ENCODE measurements around the gene KIF5C.

DNA sequence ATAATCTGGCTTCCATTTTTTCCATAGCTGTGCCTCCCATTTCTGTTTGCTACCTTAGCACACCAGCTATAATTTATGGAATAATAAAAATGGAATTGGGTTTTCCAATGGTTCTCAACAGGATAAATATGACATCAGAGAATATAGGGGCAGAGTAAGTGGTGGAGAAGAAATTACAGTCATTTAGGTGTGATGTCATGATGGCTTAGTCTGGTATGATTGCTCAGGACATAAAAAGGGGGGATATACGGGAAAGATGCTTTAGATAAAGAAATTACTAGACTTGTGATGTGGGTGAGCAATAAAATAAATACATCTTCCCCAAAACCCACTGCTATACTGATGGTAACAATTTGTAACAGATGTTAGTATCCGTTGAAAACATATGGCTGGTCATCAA lies 21.6 kb upstream of the KIF5C start:
- TF ChIP-seq CTCF (IDR thresholded peaks at IDR 0.05) = no peak
- no peak for TF ChIP-seq POLR2A (IDR thresholded peaks at IDR 0.05)
- TF ChIP-seq POLR2AphosphoS5 (IDR thresholded peaks at IDR 0.05) = no peak
- no peak for TF ChIP-seq EP300 (IDR thresholded peaks at IDR 0.05)

All from stomach (tissue), 4 donors.